SK-MEL-5 (cell line): Measurements from ENCODE around the gene MARK1. TPM values are rescaled to one million over a fixed set of nuclear protein-coding genes. Genes with fewer than 3 reads are reported as not detected.

Experiments
- DNase-seq: peaks from one replicate; pipeline ENCODE4 v3.0.0-alpha.2; 2016; ENCODE audit warnings: low read depth, low spot score
- in situ Hi-C: cut with HindIII; loops from 2 replicates; pipeline ENCODE4 v1.10.0; 2016; ENCODE audit warnings: low sequenced_read_pairs, high pct_unique_total_duplicates, low pct_unique_long_range_greater_than_20kb
- polyA plus RNA-seq, 2 experiments: library from polyadenylated mRNA; depleted of rRNA; stranded (reverse); fragments of >200 nt; gene quantifications; 2 replicates each; pipeline ENCODE4 v1.2.3, GENCODE V29; 2015
- total RNA-seq: library from RNA; depleted of rRNA; stranded (reverse); fragments of >200 nt; shearing (Covaris generic); gene quantifications from 2 replicates; pipeline ENCODE4 v1.2.3, GENCODE V29; 2014; rRNA removed

The MARK1 gene
- 1.9 and 2.6 TPM in 2 replicates for total RNA-seq
- 3.7 and 5.4 TPM in 2 replicates for polyA plus RNA-seq (2015; cell fraction: cytosol; rRNA removed)
- polyA plus RNA-seq (2015; cell fraction: nucleus; rRNA removed) = 4.7 and 5.3 TPM in 2 replicates

DNA sequence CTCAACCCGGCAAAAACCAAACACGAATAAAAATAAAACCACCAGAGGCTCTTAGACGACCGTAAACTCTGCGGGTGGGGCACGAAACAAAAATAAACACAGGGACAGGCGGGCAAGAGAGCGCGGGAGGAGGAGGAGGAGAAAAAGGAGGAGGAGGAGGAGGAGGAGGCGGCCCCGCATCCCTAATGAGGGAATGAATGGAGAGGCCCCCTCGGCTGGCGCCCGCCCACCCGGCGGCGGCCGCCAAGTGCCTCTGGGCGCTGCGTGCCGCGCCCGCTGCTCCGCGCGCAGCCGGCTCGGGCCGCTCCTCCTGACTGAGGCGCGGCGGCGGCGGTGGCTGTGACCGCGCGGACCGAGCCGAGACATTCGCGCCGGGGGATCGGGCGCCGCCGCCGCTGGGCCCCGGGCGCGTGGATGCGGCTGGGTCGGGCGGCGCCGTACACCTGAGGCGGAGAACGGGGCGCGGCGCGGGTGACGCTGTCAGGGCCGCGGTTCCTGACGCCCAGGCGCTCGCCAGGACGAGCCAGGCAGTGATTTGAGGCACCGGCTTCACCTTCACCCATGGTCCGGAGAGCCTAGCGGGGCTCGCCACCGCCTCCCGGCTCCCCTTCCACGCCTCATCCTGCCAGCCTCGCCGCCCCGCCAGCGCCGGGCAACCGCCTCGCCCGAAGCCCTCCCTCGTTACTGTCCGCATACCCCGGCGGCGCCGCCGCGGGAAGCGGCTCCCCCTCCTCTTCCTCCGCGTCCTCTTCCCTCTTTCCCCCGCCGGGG lies at the start of gene MARK1:
Gene MARK1 (plus strand): TSS at position 229 of the 771 bp plus-strand sequence. CDS start 687 bp downstream, outside the sequence.
- peak; percentile 22 for DNase-seq
- in situ Hi-C loops = no loop called here

DNA sequence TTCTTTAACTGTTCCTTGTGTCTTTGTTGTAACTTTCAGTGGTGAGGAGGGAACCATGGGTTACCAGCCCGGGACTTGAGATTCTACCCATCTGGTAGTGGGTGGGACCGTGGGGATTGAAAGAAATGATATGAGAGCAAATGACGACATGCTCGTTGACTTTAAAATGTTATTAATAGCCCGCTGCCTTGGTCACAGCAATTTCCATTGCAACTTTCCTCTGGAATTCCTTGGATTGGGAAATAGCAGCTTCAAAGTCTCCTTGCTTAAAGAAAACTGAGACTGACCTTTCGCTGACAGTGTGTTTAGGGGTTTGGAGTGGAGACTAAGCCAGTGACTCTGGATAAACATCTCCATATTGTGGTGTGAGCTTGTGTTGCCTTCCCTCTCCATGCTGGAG lies 44.2 kb upstream of the MARK1 start:
- DNase-seq = no peak
- in situ Hi-C loops = no loop called here

DNA sequence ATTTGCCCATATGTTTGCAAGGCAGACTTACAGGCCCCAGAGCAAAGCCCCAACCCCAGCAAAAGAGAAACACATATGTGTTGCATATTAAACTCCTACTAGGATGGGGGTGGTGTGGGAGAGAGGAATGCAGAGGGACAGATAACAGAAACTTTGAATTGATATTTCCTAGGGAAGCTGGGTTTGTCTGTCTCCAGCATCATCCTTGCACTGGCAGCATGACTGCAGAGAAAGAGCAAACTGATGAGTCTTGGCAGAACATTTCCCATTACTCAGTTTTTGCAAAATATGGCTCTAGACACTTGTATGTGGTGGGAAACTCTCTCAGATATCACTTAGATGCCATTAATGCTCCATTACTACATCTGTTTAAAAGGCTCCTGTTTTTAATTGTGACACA lies 43.8 kb upstream of the MARK1 start:
- no peak for DNase-seq
- in situ Hi-C loops = no loop called here

DNA sequence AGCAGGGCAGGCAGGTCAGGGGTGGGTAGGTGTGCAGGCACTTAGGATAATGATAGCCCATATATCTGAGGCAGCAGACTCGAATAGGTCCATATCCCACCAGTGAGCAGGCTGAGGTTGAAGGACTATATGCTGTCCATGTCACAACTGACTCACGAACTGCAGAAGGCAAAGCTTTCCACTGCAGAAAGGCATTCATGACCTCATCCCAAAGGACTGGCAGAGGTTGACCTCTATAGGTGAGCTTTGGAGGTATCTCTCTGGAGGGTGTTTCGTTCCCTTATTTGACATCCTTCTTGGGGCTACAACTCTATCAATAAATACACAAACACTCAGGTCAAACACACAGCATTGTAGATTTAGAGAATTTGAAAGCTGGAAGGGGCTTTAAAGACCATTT lies 42.8 kb upstream of the MARK1 start:
- in situ Hi-C loops = no loop called here

DNA sequence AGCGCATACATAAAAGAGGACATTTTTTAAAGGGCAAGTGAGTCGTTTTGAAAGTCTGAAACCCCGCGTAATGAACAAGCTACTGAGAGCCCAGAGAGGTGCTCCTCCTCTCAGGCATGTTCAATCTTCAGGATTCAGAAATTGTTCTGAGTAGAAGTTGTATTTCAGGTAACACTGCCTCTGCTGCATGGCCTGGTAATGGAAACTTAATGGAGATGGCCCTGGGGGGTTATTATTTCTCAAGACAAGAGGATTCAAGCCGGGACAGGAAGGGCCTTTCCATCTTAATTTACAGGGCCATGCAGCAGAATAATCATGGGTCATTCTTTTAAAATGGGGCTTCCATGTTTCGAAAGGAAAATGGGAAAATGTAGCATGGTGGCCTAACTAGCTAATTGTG lies 42.1 kb upstream of the MARK1 start:
- DNase-seq = no peak
- in situ Hi-C loops = no loop called here

More for the DNA sequence above, 42.8 kb upstream of the MARK1 start:
- no peak for DNase-seq

DNA sequence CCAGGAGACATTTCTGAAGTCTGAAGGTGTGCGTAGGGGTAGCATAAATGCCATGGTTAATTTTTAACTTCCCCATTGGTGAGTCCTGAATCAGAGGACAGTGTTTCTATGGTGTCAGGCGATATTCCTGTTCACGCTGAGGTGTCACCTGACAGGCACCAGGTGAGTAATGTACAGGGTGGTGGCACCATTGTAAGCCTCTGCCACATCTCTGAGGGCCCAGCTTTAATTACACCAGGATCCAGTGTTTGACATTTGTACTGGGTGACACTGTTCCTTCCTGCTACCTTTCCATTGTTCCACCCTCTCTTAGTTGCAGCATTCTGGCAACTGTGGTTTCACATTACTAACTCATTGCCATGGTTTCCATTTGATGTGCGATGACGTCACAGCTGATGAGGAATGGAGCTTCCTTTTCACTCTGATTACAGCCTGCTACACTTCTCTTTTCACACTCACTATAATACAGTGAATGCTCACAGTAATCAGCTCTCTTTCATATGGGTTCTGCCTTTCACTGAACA lies 40.6 kb upstream of the MARK1 start:
- in situ Hi-C loops = no loop called here

DNA sequence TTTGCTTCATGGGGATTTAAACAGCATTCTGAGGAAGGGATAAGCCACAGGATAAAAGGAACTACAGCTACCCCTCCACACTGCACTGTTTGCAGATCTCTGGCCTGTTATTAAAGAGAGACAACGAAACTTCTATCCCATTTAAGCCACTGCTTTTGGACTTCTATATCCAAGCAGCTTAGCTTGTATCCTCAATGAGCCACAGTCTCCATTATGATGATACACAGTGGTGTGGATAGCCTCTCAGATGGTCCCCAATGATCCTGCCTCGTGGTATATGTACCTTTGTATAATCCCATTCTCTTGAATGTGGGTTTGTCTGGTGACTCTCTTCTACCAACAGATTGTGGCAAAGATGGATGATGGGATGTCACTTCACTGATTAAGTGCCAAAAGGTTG lies 36.0 kb upstream of the MARK1 start:
- DNase-seq = no peak
- in situ Hi-C loops = no loop called here

More for the DNA sequence above, 40.6 kb upstream of the MARK1 start:
- DNase-seq = peak; percentile 7

DNA sequence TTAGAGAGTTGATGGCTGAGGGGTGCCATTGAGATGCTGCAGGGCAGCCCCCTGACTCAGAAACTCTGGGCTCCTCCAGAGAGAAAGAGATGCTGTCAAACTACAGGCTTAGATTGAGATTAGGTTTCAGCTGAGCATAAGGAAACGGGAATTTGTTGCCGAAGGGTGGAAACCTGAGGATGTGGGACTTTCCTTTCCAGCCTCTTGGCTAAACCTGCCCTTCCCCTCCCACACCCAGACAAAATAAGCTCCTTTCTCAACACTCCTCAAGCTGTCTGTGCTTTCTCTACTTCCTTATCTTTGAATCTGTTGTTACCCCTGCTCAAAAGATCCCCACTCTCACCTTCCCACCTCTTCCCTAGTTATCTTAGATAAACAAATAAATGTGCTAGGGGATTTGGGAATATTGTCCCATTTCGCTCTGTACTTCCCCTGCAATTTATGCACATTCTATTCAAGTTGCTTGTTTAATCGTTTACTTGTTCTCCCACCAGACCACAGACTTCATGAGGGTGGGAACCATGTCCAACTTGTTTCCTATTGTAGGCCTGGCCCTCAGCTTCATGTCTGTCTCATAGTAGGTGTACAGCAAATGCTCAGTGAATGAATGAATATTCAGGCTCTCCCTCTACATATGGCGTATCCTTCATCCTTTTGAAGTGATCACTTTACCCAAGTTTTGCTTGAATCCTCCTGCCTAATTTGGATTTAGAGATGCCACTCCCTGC lies 30.6 kb upstream of the MARK1 start:
- DNase-seq = no peak
- in situ Hi-C loops = no loop called here

DNA sequence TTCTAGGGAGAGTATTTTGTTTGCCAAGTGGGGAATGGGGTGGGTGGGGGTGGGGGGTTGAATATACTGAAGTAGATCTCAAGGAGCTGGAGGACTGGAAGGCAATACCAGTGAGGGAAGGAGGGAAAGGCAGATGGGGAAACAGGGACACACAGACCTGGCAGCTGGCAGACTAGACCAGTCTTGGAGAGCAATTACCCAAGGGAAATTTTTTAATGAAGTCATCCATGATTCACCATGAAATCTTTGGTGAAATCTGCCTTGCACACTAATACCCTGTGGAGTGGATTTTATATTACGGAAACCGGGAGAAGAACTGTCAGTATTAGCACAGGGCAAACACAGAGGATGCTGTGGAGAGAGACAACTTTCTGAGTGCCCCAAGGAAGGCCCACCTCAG lies 29.7 kb upstream of the MARK1 start:
- DNase-seq = no peak
- in situ Hi-C loops = no loop called here

DNA sequence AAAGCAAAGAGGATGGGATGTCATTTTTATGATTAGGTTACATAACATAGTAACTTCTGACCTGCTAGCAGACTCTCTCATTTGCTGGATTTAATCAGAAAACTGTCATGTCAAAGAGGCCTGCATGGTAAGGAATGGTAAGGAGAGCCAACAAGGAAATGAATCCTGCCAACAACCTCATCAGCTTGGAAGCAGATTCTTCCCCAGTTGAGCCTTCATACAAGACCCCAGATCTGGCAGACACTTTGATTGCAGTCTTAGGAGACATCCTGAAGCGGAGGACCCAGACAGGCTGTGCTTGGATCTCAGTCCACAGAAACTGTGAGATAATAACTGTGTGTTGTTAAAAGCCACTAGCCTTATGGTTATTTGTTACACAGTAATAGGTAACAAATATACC lies 27.6 kb upstream of the MARK1 start:
- in situ Hi-C loops = no loop called here
- DNase-seq = no peak

DNA sequence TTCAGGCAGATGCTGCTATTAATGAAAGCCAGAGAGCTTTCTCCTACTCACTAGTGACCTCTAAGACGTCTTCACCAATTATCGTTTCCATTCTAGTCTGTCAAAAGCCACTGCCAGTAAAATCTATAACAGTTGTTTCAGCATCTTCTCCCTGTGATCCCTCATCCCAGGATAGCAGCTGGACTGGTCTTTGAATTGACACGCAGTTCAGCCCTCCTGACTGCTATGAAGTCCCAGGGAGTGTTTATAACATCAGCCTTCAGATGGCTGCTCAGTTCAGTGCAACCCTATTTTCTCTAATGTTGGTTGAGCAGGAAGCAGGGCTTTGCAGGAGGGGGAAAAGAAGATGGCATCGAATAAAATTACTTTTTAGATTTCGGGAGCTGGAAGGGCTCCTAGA lies 23.6 kb upstream of the MARK1 start:
- in situ Hi-C loops = no loop called here
- DNase-seq = no peak

DNA sequence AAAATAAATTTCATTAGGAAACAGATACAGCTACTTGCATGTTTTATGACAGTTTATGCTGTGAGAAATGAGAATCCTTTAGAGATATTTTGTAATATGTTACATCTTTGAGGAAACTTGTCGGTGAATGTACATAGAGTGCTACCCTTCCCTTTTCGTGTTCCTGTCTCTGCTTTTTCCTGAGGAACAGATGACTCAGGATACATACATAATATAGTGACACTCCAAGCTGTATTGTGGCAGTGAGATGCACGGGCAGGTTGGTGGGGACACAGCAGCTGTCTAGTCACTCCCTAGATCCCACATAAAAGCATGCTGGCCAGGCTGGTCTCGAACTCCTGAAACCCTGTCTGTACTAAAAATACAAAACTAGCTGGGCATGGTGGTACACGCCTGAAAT lies 20.9 kb upstream of the MARK1 start:
- no peak for DNase-seq
- in situ Hi-C loops = no loop called here

DNA sequence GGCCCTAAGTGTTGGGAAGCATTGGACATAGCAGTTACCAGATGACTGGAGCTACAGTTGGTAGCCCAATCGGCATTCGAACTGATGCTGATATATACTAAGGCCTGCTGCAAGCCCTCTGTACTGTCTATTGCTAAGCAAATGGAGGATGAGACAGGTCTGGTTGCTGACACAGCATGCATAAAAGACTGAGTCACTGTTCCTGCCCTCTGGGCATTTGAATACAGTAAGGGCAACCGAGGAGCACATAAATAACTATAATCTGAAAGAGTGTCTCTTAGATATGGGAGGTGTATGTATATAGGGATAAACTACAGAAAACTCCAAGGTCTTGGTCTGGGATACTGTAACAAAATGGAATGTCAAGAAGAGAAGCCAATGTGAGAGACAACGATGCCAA lies 16.8 kb upstream of the MARK1 start:
- DNase-seq = peak; percentile 15
- in situ Hi-C loops = no loop called here

DNA sequence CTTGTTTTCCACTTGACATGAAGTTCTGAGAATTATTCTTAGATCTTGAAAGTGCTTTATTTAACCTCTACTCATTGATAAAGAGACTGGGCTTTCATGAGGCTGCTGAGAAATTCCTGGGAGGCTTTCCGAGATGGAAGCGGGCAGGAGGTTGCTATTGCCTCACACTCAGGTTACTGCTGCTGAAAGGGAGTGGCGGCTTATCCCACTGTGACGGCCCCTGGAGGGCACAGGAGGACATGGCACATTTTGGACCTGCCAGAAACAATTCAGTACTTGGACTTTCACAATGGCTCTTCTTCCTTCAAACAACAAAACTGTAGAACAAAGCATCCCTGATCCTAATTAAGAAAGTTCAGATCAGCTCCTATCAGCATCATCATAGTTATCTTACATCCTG lies 16.2 kb upstream of the MARK1 start:
- no peak for DNase-seq
- in situ Hi-C loops = no loop called here

DNA sequence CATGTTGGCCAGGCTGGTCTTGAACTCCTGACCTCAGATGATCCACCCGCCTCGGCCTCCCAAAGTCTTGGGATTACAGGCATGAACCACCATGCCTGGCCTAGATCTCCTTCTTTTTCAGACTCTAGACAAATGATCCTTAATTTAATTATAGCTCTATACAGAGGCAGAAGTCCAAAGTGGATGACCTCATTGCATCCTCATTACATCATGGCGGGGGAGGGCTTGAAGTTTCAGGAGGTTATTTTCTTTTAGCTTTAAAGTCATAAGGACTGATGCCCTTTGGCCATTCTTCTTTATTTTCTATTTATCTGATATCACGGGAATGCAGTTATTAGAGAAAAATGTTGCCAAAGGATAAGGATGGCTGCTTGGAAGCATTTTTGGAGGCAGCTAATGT lies 14.1 kb upstream of the MARK1 start:
- in situ Hi-C loops = no loop called here
- DNase-seq = no peak

DNA sequence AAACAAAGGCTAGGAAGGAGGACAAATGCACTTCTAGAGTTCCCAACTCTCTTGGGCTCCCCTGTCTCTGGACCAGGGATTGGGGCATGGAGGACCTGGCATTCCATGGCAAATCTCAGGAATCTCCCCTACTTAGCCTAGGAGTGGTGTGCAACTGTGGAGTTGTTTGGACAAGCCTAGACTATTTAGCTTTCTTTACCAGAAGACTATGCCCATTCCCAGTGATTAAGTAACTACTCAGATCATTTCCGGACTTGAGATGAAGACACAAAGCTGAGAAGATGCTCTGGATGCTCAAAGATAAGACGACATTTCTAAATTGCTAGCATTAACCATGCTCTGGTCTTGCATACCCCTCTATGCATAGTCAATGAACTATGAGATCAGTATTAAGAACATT lies 13.7 kb upstream of the MARK1 start:
- DNase-seq = no peak
- in situ Hi-C loops = no loop called here

DNA sequence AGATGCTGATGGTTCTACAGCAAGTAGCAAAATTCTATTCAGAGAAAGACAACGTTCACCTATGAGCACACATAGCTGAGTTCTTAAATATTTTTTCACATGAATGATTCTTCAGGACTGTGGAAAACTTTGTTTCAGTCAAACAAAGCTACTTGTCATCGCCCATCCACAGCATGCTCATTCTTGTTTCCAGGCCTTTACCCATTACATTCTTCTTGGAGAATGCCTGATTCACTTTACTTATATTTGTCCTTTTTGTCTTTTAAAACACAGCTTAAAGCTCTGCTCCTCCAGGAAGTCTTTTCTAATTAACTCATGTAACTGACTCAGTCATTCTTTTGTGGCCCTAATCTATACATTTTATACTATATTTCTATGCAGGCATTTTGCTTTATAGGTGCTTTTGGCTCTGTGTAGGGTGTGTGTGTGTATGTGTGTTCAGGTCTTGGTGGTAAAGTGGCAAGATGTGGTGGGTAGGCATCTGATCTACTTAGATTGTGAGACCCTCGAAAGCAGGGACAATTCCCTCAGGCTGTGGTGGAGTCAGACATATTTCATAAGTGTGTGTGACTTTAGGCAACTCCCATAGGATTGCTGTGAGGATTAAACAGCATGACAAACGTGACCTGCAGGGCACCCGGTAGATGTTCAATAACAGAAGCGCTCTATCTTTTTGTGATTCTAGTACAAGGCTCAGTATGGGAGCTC lies 11.8 kb upstream of the MARK1 start:
- in situ Hi-C loops = no loop called here
- DNase-seq = no peak

DNA sequence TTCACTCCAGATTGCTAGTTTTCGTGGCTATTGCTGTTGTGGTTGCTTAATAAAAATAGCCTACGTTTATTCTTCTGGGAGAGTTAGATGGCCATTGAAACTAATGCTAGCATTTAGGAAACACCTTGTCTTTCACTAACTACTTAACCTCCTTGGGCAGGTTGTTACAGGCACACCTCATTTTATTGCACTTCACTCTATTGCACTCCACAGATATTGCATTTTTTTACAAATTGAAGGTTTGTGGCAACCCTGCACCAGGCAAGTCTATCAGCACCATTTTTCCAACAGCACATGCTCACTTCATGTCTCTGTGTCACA lies 11.3 kb upstream of the MARK1 start:
- DNase-seq = no peak
- in situ Hi-C loops = no loop called here
